DOHH2 (cell line): Measurements from ENCODE around the gene GPR142.

Source experiments
- H3F3A ChIP-seq: fragments of 200-600 bp; sonication (generic), shearing (Covaris generic); 2 replicates; pipeline ENCODE4 v1.6.0; 2016; ENCODE audit warnings: antibody characterized with exemption, mild to moderate bottlenecking; ENCODE audit not compliant: control insufficient read depth, insufficient read depth
- H3K27ac ChIP-seq: fragments of 200-600 bp; sonication (generic); 2 replicates; pipeline ENCODE4 v1.5.1; 2014; ENCODE audit warnings: low read depth, mild to moderate bottlenecking, low read length, moderate library complexity
- H3K27me3 ChIP-seq: fragments of 200-600 bp; sonication (generic); 2 replicates; pipeline ENCODE4 v1.6.1; 2014; ENCODE audit warnings: mild to moderate bottlenecking, low read length, mixed read lengths; ENCODE audit not compliant: control insufficient read depth
- H3K36me3 ChIP-seq: fragments of 200-600 bp; sonication (generic); 2 replicates; pipeline ENCODE4 v1.6.1; 2014; ENCODE audit warnings: mild to moderate bottlenecking, low read length, moderate library complexity, mixed read lengths; ENCODE audit not compliant: control insufficient read depth
- H3K4me1 ChIP-seq: fragments of 200-600 bp; sonication (generic); 2 replicates; pipeline ENCODE4 v1.6.1; 2014; ENCODE audit warnings: mild to moderate bottlenecking, low read length, mixed read lengths; ENCODE audit not compliant: control insufficient read depth
- H3K4me2 ChIP-seq: fragments of 200-600 bp; sonication (generic); 2 replicates; pipeline ENCODE4 v1.6.0; 2014; ENCODE audit warnings: mild to moderate bottlenecking, low read length, moderate library complexity
- H3K4me3 ChIP-seq: fragments of 200-600 bp; sonication (generic); 2 replicates; pipeline ENCODE4 v1.5.1; 2014; ENCODE audit warnings: mild to moderate bottlenecking, low read length, mixed read lengths
- H3K79me2 ChIP-seq: fragments of 200-600 bp; sonication (generic); 2 replicates; pipeline ENCODE4 v1.6.1; 2014; ENCODE audit warnings: mild to moderate bottlenecking, low read length, mixed read lengths; ENCODE audit not compliant: control insufficient read depth
- H3K9me2 ChIP-seq: fragments of 200-600 bp; sonication (generic); replicated peaks from 2 replicates; pipeline ENCODE4 v1.6.1; 2014; ENCODE audit warnings: mild to moderate bottlenecking, low read length, mixed read lengths; ENCODE audit not compliant: control insufficient read depth
- H3K9me3 ChIP-seq: fragments of 200-600 bp; sonication (generic); 2 replicates; pipeline ENCODE4 v1.6.1; 2014; ENCODE audit warnings: antibody characterized with exemption, low read length, mixed read lengths; ENCODE audit not compliant: control insufficient read depth, insufficient read depth
- H4K20me1 ChIP-seq: fragments of 200-600 bp; sonication (generic); 2 replicates; pipeline ENCODE4 v1.6.0; 2014; ENCODE audit warnings: low read depth, mild to moderate bottlenecking, antibody characterized with exemption, low read length, moderate library complexity; ENCODE audit not compliant: control insufficient read depth, insufficient read depth
- EZH2phosphoT487 ChIP-seq: fragments of 200-600 bp; sonication (generic); IDR thresholded peaks from 2 replicates; pipeline ENCODE4 v1.6.1; 2017; ENCODE audit warnings: borderline replicate concordance, mild to moderate bottlenecking, antibody characterized with exemption, low read length, moderate library complexity, mixed read lengths
- TF ChIP-seq, protein P1 (sequence below): fragments of 200-600 bp; sonication (generic); IDR thresholded peaks from one replicate; pipeline ENCODE4 v1.5.1; 2014; ENCODE audit warnings: antibody characterized with exemption, mild to moderate bottlenecking, low read depth, low read length; ENCODE audit not compliant: poor library complexity, severe bottlenecking

Gene GPR142

DNA sequence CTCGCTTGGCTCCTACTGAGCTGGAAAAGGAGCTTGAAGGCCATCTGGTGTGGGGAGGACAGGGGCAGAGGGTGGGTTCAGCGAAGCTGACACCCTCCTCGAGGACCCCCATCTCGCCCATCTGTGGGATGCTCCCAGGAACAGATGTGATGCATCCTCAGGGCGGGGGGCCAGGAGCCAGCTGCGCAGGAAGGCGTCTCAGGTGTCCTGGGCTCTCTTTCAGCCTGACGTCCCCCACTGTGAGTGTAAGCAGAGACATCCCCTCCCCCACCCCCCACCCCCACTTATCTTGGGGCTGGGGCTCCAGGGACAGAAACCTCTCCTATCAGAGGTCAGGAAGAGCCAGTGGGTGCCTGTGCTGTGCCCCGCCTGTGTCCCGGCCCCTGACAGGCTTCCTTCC is 25.1 kb upstream of the GPR142 start:
- Histone ChIP-seq H3K4me2 (no peak overlapping the region), H3K79me2 (no peaks in the 10 kb centered on the region), H4K20me1 (no peaks in the 10 kb centered on the region), H3K27ac (no peak overlapping the region), H3K9me2 (no peaks in the 10 kb centered on the region), H3K27me3 (no peaks in the 10 kb centered on the region), H3K9me3 (no peaks in the 10 kb centered on the region), H3K4me1 (no peaks in the 10 kb centered on the region), H3K4me3 (no peak overlapping the region), H3F3A (no peaks in the 10 kb centered on the region), H3K36me3 (no peaks in the 10 kb centered on the region)
- TF ChIP-seq, protein P1, sequence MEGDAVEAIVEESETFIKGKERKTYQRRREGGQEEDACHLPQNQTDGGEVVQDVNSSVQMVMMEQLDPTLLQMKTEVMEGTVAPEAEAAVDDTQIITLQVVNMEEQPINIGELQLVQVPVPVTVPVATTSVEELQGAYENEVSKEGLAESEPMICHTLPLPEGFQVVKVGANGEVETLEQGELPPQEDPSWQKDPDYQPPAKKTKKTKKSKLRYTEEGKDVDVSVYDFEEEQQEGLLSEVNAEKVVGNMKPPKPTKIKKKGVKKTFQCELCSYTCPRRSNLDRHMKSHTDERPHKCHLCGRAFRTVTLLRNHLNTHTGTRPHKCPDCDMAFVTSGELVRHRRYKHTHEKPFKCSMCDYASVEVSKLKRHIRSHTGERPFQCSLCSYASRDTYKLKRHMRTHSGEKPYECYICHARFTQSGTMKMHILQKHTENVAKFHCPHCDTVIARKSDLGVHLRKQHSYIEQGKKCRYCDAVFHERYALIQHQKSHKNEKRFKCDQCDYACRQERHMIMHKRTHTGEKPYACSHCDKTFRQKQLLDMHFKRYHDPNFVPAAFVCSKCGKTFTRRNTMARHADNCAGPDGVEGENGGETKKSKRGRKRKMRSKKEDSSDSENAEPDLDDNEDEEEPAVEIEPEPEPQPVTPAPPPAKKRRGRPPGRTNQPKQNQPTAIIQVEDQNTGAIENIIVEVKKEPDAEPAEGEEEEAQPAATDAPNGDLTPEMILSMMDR: no peak
- no peak for TF ChIP-seq EZH2phosphoT487

DNA sequence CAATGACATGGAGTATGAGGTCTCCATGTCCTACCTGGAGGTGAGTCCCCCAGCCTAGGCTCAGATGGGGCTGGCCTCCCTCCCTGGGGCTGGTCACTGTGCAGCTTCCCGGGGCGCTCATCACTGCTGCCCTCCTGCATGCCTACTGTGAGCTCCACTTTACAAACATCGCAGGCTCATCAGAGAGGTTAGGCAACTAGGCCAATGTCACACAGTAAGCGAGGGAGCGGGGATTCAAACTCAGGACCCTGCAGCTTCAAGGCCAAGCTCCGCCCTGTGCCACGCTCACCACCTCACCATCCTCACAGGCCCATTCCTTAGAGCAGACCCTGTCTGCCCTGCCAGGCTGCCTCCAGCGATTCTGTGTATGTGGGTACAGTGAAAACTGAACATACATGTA is 24.2 kb upstream of the GPR142 start:
- Histone ChIP-seq H3F3A (no peaks in the 10 kb centered on the region), H3K79me2 (no peaks in the 10 kb centered on the region), H3K4me3 (no peak overlapping the region), H3K4me2 (no peak overlapping the region), H3K36me3 (no peaks in the 10 kb centered on the region), H4K20me1 (no peaks in the 10 kb centered on the region), H3K9me2 (no peaks in the 10 kb centered on the region), H3K27ac (no peak overlapping the region), H3K27me3 (no peaks in the 10 kb centered on the region), H3K4me1 (no peaks in the 10 kb centered on the region), H3K9me3 (no peaks in the 10 kb centered on the region)
- TF ChIP-seq, protein P1: no peak
- TF ChIP-seq EZH2phosphoT487: no peak

DNA sequence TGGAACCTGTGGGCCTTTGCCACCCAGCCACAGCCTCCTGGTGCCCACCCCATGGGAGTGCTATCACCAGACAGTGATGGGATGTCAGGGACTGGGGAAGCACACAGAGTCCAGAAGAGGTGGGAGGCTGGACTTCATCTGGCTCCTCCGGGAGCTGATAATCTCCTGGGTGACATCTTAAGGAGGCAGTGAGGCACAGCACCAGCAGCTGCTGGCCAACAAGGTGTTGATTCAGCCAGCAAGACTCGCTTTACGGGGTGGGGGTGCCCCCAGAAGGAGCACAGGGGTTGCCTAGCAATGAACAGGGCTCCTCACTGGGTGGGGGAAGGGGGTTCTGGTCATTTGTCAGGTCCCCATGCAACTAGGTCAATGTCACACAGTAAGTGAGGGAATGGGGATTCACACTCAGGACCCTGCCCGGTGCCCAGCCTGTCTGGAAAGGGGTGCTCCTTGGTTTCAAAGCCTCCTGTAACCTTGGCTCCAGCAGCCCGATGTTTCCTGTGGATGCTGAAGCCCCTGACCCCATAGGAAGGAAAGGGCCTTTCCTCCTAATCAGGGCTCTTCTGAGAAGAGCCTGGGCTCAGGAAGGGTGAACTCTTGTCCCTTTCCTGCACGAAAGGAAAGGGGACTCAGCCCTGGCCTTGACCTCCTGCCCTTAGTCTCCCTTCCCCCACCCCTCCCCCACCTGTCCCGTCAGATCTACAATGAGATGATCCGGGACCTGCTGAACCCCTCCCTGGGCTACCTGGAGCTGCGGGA is 23.6 kb upstream of the GPR142 start:
- Histone ChIP-seq H3K27me3 (no peaks in the 10 kb centered on the region), H3K9me2 (no peaks in the 10 kb centered on the region), H3F3A (no peaks in the 10 kb centered on the region), H3K27ac (no peak overlapping the region), H3K79me2 (no peaks in the 10 kb centered on the region), H3K4me3 (no peak overlapping the region), H3K4me2 (no peak overlapping the region), H3K9me3 (no peaks in the 10 kb centered on the region), H3K4me1 (no peaks in the 10 kb centered on the region), H3K36me3 (no peaks in the 10 kb centered on the region), H4K20me1 (no peaks in the 10 kb centered on the region)
- TF ChIP-seq EZH2phosphoT487: no peak
- TF ChIP-seq, protein P1: no peak
